HEK293T (cell line): ENCODE measurements around the gene DDX10.

Experiments used
- L3MBTL2 ChIP-seq: fragments of 450-650 bp; conservative IDR thresholded peaks from 2 replicates; pipeline ENCODE4 v1.6.1; 2016; ENCODE audit warnings: mild to moderate bottlenecking
- SUZ12 ChIP-seq: fragments of 450-650 bp; IDR thresholded peaks from 2 replicates; pipeline ENCODE4 v1.6.1; 2016; ENCODE audit warnings: mild to moderate bottlenecking

GRCh38 chr11:108774037-108774730 lies 109.3 kb downstream of the DDX10 start:
- TF ChIP-seq SUZ12 = no peak
- TF ChIP-seq L3MBTL2 = no peak
